Body of pancreas (tissue), 4 donors: ENCODE data around the gene NHERF1. TPM values are rescaled to one million over a fixed set of nuclear protein-coding genes. Genes with fewer than 3 reads are reported as not detected.

Experiments
- ATAC-seq: fragments of 150-250 bp; one replicate; pipeline ENCODE4 v1.9.1; 2016
- DNase-seq, 4 donors: peaks; one replicate each; pipeline ENCODE4 v3.0.0-alpha.2; 2019
- H3K27ac ChIP-seq, 4 donors: fragments of 200-600 bp; sonication (generic); 1 replicate in 3 of 4; 2 replicates in 1 of 4; pipeline versions ENCODE4 v1.5.1 to v1.6.1; 2016 to 2019; ENCODE audit warnings: mild to moderate bottlenecking in 1 of 4, mixed read lengths in 1 of 4, moderate library complexity in 1 of 4
- H3K27me3 ChIP-seq, 2 donors: fragments of 200-600 bp; sonication (generic); one replicate each; pipeline ENCODE4 v1.6.0; 2016; ENCODE audit warnings: mild to moderate bottlenecking in 1 of 2
- H3K36me3 ChIP-seq, 2 donors: fragments of 200-600 bp; sonication (generic); replicated peaks in 1 of 2; 2 replicates each; pipeline ENCODE4 v1.5.1; 2016; ENCODE audit warnings: low read depth in 2 of 2; ENCODE audit not compliant: insufficient read depth in 1 of 2
- H3K4me1 ChIP-seq: fragments of 200-600 bp; sonication (generic); one replicate; pipeline ENCODE4 v1.6.0; 2016
- H3K4me3 ChIP-seq, 2 donors: fragments of 200-600 bp; sonication (generic); 1 replicate in 1 of 2; 2 replicates in 1 of 2; pipeline ENCODE4 v1.5.1; 2016 to 2019
- H3K9me3 ChIP-seq, 3 donors: fragments of 200-600 bp; sonication (generic); 1 replicate in 2 of 3; 2 replicates in 1 of 3; pipeline ENCODE4 v1.5.1; 2016
- POLR2A ChIP-seq, 3 donors: fragments of 450-650 bp; IDR thresholded peaks; one replicate each; pipeline ENCODE4 v1.6.1; 2016; ENCODE audit warnings: antibody characterized with exemption in 3 of 3, mild to moderate bottlenecking in 2 of 3
- WGBS, 2 donors: methylation state at CpG; one replicate each; pipeline ENCODE4 v1.1.5; 2017; 5-methylcytosine and 5-hydroxymethylcytosine counted together
- intact Hi-C: fragments of 100-400 bp; cut with DNase I; formaldehyde crosslinking; loops from one replicate; pipeline ENCODE4 v1.15.1; 2023
- microRNA-seq, 2 donors: library from miRNA; unstranded; fragments of <30 nt; microRNA quantifications; one replicate each; pipeline ENCODE4, GENCODE V29; 2016; ENCODE audit warnings: borderline number of aligned reads in 2 of 2, borderline replicate concordance in 2 of 2
- total RNA-seq, 2 donors: library from RNA; depleted of rRNA; stranded (reverse); fragments of >200 nt; gene quantifications; one replicate each; pipeline ENCODE4 v1.1.0, GENCODE V29; 2016
- TF ChIP-seq, protein P1 (sequence below), 7 experiments: fragments of 450-650 bp in 4 of 7; fragments of 200-600 bp in 3 of 7; sonication (generic) in 3 of 7; IDR thresholded peaks; one replicate each; pipeline ENCODE4 v1.5.1; 2016 to 2019; ENCODE audit warnings: antibody characterized with exemption in 7 of 7

The NHERF1 gene
- total RNA-seq, 2 donors from 2014 or later = 56.6 to 64.9 TPM

DNA sequence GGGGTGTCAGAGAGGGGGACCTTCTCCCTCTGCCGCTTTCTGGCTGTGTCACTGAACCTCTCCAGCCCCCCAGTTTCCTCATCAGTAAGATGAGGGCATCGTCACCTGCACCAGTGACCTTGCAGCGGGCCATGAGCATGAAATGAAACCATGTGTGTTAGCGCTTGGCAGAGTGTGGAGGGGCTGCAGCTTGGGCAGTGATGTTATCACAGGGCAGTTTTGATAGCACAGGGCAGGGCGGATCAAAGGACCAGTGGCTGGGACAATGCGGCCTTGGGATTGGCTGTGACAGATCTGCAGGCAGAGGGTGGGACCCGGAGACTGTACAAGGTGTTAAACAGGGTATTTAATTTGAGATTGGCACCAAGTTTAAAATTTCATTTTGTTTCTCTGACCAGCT is 66.6 kb downstream of the NHERF1 start:
- intact Hi-C loops = no loop called here
- Histone ChIP-seq H3K4me1 (no peaks in the 10 kb centered on the region), H3K4me3 (no peak overlapping the region), H3K9me3 (no peaks in the 10 kb centered on the region), H3K27ac (no peak overlapping the region), H3K36me3 (no peaks in the 10 kb centered on the region), H3K27me3 (no peaks in the 10 kb centered on the region)
- TF ChIP-seq, protein P1, sequence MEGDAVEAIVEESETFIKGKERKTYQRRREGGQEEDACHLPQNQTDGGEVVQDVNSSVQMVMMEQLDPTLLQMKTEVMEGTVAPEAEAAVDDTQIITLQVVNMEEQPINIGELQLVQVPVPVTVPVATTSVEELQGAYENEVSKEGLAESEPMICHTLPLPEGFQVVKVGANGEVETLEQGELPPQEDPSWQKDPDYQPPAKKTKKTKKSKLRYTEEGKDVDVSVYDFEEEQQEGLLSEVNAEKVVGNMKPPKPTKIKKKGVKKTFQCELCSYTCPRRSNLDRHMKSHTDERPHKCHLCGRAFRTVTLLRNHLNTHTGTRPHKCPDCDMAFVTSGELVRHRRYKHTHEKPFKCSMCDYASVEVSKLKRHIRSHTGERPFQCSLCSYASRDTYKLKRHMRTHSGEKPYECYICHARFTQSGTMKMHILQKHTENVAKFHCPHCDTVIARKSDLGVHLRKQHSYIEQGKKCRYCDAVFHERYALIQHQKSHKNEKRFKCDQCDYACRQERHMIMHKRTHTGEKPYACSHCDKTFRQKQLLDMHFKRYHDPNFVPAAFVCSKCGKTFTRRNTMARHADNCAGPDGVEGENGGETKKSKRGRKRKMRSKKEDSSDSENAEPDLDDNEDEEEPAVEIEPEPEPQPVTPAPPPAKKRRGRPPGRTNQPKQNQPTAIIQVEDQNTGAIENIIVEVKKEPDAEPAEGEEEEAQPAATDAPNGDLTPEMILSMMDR (IDR thresholded peaks at IDR 0.05) = no peak
- TF ChIP-seq POLR2A (IDR thresholded peaks at IDR 0.05) = no peak
- WGBS, 2 donors = 87 to 94% methylated on average over 7 of the region's 7 CpGs
- DNase-seq (no peak), ATAC-seq (no peak)

DNA sequence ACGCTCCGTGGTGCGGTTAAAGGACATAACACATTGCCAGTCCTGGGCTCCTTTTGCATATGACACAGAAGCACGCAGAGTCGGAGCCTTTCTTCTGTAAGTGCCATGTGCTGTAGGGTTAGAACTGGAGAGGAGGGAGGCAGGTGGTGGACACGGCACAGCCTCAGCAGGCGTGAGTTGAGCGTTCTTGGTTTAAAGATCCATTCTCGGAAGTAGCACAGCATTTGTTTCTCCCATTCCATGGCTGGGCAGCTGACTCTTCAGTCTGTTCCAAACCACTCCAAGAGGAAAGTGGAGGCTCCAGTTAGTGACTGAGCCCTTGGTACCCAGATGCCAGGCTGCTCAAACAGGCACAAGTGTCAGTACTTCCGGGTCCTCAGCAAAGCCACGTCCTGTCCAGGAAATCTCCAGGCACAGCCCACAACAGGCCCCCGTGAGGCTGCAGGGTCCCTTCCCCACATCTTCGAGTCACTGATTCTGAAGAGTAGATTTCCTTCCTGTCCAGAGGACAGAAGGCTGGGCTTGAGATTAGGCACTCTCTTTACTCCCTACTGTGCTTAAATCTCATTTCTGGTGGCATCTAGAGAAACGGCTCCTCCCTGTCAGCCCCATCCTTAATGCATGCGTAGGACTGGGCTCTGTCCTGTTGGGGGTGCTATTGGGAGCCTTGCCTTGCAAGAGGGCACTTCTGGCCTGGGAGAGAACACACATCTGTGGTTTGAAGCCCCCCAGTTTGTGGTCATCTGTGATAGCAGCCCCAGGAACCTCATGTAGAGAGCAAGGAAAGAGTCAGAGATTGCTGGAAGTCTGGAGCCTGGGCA is 67.3 kb downstream of the NHERF1 start:
- TF ChIP-seq, protein P1 (IDR thresholded peaks at IDR 0.05) = no peak
- 79 to 84% methylated on average over 15 of the region's 15 CpGs for WGBS, 2 donors
- Histone ChIP-seq H3K9me3 (no peaks in the 10 kb centered on the region), H3K4me3 (no peak overlapping the region), H3K36me3 (no peaks in the 10 kb centered on the region), H3K27me3 (no peaks in the 10 kb centered on the region), H3K4me1 (no peaks in the 10 kb centered on the region), H3K27ac (no peak overlapping the region)
- intact Hi-C loops = no loop called here
- DNase-seq = no peak
- ATAC-seq = no peak

DNA sequence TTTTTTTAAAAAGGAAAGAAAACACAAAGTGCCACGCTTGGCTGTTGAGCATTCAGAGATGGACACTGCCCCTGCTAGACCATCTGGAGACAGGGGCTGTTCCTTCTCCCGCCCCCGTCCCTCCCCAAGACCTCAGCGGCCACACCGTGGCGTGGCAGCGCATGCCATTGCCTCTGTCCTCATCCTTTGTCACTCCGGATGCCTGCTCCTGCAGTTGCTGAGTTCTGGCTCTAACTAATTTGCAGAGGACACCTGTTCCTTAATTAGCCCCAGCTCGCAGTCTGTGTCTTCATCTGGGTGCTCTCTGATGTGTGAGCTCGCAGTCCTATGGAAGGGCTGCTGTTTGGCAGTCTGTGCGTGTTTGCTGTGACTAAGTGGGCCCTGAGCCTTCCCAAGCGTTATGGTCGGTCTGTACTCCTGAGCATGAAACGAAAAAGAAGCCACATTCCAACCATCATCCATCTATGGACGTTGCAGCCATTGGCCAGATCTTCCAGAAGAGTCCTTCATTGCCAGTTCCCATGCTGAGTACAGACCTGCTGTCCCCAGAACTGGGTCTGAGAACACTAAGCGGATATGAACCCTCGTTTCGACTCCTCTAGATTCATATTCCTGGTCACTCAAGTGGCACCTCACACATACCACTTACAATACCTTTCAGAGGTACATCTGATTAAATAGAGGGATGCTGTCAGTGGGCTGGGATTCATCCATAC is 68.6 kb downstream of the NHERF1 start:
- DNase-seq = no peak
- no peaks in the 10 kb centered on the region for H3K4me1 ChIP-seq
- WGBS, 2 donors = 87 to 92% methylated on average over 17 to 18 of the region's 18 CpGs
- no peaks in the 10 kb centered on the region for H3K36me3 ChIP-seq
- intact Hi-C loops = no loop called here
- no peak overlapping the region for H3K27ac ChIP-seq
- no peak for TF ChIP-seq POLR2A (IDR thresholded peaks at IDR 0.05)
- TF ChIP-seq, protein P1 (IDR thresholded peaks at IDR 0.05) = no peak
- no peak overlapping the region for H3K4me3 ChIP-seq
- no peaks in the 10 kb centered on the region for H3K9me3 ChIP-seq
- no peaks in the 10 kb centered on the region for H3K27me3 ChIP-seq
- ATAC-seq = no peak

DNA sequence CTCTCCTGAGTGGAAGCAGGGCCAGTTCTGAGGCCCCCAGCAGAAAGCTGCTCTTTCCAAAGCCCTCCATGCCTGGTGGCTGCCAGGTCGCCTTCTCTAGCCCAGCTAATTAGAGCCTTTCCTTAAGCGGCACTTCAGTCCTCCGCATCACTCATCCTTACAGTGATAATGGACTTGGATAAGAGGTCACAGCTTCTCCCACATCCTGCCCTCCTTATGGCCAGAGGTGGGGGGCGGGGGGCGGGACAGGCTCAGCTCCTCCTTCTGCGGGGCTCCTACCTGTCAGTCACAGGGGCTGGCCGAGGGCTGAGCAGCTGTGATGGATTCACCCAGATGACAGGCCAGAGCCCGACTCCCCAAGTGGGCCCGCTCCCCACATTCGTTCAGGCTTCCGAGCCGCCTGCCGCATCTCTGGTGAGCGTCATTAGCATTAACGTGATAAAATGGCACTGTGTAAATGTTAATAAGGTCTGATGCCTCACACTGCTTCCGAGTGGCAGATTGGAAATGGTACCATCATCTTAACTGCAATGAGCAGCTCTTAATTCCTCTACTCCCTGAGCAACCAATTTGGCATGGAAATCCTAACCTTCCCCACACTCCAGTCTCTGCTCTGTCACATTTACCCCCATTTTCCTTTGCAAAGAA is 70.0 kb downstream of the NHERF1 start:
- Histone ChIP-seq H3K36me3 (no peaks in the 10 kb centered on the region), H3K4me3 (no peak overlapping the region), H3K9me3 (no peaks in the 10 kb centered on the region), H3K4me1 (no peaks in the 10 kb centered on the region), H3K27ac (no peak overlapping the region), H3K27me3 (no peaks in the 10 kb centered on the region)
- no peak for DNase-seq
- no peak for ATAC-seq
- 92 to 93% methylated on average over 14 to 16 of the region's 16 CpGs for WGBS, 2 donors
- TF ChIP-seq, protein P1 (IDR thresholded peaks at IDR 0.05) = no peak
- TF ChIP-seq POLR2A (IDR thresholded peaks at IDR 0.05) = no peak
- intact Hi-C loops = no loop called here

Small RNAs within 50 kb of the gene (microRNA-seq; reads per million reads assigned to microRNA genes)
- 40.4 to 41.0 reads per million in 2 donors for gene MIR3615

Other genes starting within 250 kb of the NHERF1 start
- not detected for gene CD300LB, start 217.2 kb upstream of the NHERF1 start, total RNA-seq
- gene CD300C, start 202.5 kb upstream of the NHERF1 start, total RNA-seq = under 1 TPM in 1 of 2 donors, not detected in 1; 0.52 TPM
- not detected for gene CD300H, start 181.1 kb upstream of the NHERF1 start, total RNA-seq
- not detected for gene CD300LD, start 156.3 kb upstream of the NHERF1 start, total RNA-seq
- gene CD300E, start 124.9 kb upstream of the NHERF1 start, total RNA-seq = not detected
- not detected for gene CD300LF, start 35.7 kb upstream of the NHERF1 start, total RNA-seq
- gene RAB37, start 11.4 kb upstream of the NHERF1 start, total RNA-seq = under 1 TPM; 0.66 to 0.78 TPM
- 10 to 100 TPM; 21.8 to 23.3 TPM for gene NAT9, start 27.7 kb downstream of the NHERF1 start, total RNA-seq
- gene GRIN2C, start 111.3 kb downstream of the NHERF1 start, total RNA-seq = not detected
- gene FDXR, start 124.4 kb downstream of the NHERF1 start, total RNA-seq = 10 to 100 TPM; 14.3 to 25.7 TPM
- not detected for gene FADS6, start 145.0 kb downstream of the NHERF1 start, total RNA-seq
- gene USH1G, start 174.6 kb downstream of the NHERF1 start, total RNA-seq = under 1 TPM in 1 of 2 donors, not detected in 1; under 0.01 TPM
- not detected for gene OTOP2, start 175.6 kb downstream of the NHERF1 start, total RNA-seq
- 1 to 10 TPM in 1 of 2 donors, under 1 TPM in 1; 0.66 to 2.3 TPM for gene OTOP3, start 187.3 kb downstream of the NHERF1 start, total RNA-seq
- gene HID1, start 224.1 kb downstream of the NHERF1 start, total RNA-seq = 100 to 1,000 TPM; 157 to 164 TPM
- 10 to 100 TPM; 11.9 to 18.5 TPM for gene CDR2L, start 239.0 kb downstream of the NHERF1 start, total RNA-seq